ENCODE data around the gene BTBD16. TPM values are rescaled to one million over a fixed set of nuclear protein-coding genes. Genes with fewer than 3 reads are reported as not detected.

Gene BTBD16
- total RNA-seq, 1 experiment from 2014 or later, result 0.82 TPM

DNA sequence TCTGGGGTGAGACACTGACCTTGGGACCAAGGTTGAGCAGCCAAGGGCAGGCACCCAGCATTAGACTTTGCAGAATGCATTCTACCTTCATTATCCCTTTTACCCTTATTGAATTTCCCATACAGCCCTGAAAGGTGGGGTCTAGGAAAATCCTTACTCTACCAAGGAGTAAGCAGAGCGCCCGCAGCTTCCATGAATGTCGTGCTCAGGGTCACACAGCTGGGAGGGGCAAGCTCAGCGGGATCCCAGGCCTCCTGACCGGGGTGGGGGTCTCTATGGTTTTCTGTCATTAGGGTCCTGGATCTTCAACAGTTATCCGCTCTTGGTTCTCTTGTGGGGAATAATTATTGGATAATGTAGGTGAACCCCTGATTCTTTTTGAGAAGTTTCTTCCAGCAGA lies 30.7 kb upstream of the BTBD16 start:
- BruUV-seq (replicated peaks), result no TSS peak
- ChIA-PET CTCF (no interaction called here), POLR2A (no interaction called here)
- no peak for DNase-seq (ENCODE audit: low read depth, low spot score)
- H3K9me3 ChIP-seq (ENCODE audit: control insufficient read depth, insufficient read depth, low read depth, low read length), result no peaks in the 10 kb centered on the region
- no peak; the same call in 1 of the 2 replicates for ATAC-seq
- no peaks in the 10 kb centered on the region for H3K27me3 ChIP-seq (ENCODE audit: control insufficient read depth, insufficient read depth, low read length)
- in situ Hi-C loops (cut with HindIII; ENCODE audit: low pct_unique_long_range_greater_than_20kb, low sequenced_read_pairs), result no loop called here
- no peak overlapping the region for H3K27ac ChIP-seq (ENCODE audit: low read length)
- intact Hi-C loops (cut with micrococcal nuclease; ENCODE audit: unreplicated experiment), result no loop called here
- peaks cover 14% of the 10 kb centered on the region for H3K36me3 ChIP-seq (ENCODE audit: control insufficient read depth, insufficient read depth, low read length)
- TF ChIP-seq POLR2AphosphoS5 (IDR thresholded peaks at IDR 0.05; ENCODE audit: low read depth, low read length) (no peak), TCF7L2 (IDR thresholded peaks at IDR 0.05; ENCODE audit: low read depth, low read length) (no peak), REST (IDR thresholded peaks at IDR 0.05; ENCODE audit: insufficient read depth in 1 of 2, low read depth in 2 of 2, low read length in 1 of 2) (no peak), SIN3A (IDR thresholded peaks at IDR 0.05; ENCODE audit: borderline replicate concordance, insufficient read depth, low read depth, low read length) (no peak)
- TF ChIP-seq, protein P1, sequence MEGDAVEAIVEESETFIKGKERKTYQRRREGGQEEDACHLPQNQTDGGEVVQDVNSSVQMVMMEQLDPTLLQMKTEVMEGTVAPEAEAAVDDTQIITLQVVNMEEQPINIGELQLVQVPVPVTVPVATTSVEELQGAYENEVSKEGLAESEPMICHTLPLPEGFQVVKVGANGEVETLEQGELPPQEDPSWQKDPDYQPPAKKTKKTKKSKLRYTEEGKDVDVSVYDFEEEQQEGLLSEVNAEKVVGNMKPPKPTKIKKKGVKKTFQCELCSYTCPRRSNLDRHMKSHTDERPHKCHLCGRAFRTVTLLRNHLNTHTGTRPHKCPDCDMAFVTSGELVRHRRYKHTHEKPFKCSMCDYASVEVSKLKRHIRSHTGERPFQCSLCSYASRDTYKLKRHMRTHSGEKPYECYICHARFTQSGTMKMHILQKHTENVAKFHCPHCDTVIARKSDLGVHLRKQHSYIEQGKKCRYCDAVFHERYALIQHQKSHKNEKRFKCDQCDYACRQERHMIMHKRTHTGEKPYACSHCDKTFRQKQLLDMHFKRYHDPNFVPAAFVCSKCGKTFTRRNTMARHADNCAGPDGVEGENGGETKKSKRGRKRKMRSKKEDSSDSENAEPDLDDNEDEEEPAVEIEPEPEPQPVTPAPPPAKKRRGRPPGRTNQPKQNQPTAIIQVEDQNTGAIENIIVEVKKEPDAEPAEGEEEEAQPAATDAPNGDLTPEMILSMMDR (IDR thresholded peaks at IDR 0.05), result no peak
- H3K4me3 ChIP-seq (ENCODE audit: low read depth in 2 of 2, low read length in 2 of 2), result no peak overlapping the region
- H3K4me1 ChIP-seq (ENCODE audit: control insufficient read depth, insufficient read depth, low read length), result no peaks in the 10 kb centered on the region

- Histone ChIP-seq H3K36me3 (ENCODE audit: control insufficient read depth, insufficient read depth, low read length) (peaks cover 14% of the 10 kb centered on the region), H3K4me3 (ENCODE audit: low read depth in 2 of 2, low read length in 2 of 2) (no peak overlapping the region), H3K9me3 (ENCODE audit: control insufficient read depth, insufficient read depth, low read depth, low read length) (no peaks in the 10 kb centered on the region), H3K27ac (ENCODE audit: low read length) (no peak overlapping the region), H3K4me1 (ENCODE audit: control insufficient read depth, insufficient read depth, low read length) (no peaks in the 10 kb centered on the region), H3K27me3 (ENCODE audit: control insufficient read depth, insufficient read depth, low read length) (no peaks in the 10 kb centered on the region)
- BruUV-seq (replicated peaks), result no TSS peak
- DNase-seq (ENCODE audit: low read depth, low spot score) (no peak), ATAC-seq (no peak)
- TF ChIP-seq REST (IDR thresholded peaks at IDR 0.05; ENCODE audit: insufficient read depth in 1 of 2, low read depth in 2 of 2, low read length in 1 of 2) (no peak), POLR2AphosphoS5 (IDR thresholded peaks at IDR 0.05; ENCODE audit: low read depth, low read length) (no peak), SIN3A (IDR thresholded peaks at IDR 0.05; ENCODE audit: borderline replicate concordance, insufficient read depth, low read depth, low read length) (no peak), TCF7L2 (IDR thresholded peaks at IDR 0.05; ENCODE audit: low read depth, low read length) (no peak)
- TF ChIP-seq, protein P1 (IDR thresholded peaks at IDR 0.05), result no peak
- in situ Hi-C loops (cut with HindIII; ENCODE audit: low pct_unique_long_range_greater_than_20kb, low sequenced_read_pairs), result no loop called here
- POLR2A ChIA-PET, result no interaction called here
- CTCF ChIA-PET, result no interaction called here
- intact Hi-C loops (cut with micrococcal nuclease; ENCODE audit: unreplicated experiment), result no loop called here
Measured at GRCh38 chr10:122241836-122242235, 29.3 kb upstream of the BTBD16 start.

All from Panc1 (cell line).